NCI-H226 (cell line): Measurements from ENCODE around the gene PML.

Experiments used
- DNase-seq: peaks from one replicate; pipeline ENCODE4 v3.0.0-alpha.2; 2015

The PML gene, protein sequence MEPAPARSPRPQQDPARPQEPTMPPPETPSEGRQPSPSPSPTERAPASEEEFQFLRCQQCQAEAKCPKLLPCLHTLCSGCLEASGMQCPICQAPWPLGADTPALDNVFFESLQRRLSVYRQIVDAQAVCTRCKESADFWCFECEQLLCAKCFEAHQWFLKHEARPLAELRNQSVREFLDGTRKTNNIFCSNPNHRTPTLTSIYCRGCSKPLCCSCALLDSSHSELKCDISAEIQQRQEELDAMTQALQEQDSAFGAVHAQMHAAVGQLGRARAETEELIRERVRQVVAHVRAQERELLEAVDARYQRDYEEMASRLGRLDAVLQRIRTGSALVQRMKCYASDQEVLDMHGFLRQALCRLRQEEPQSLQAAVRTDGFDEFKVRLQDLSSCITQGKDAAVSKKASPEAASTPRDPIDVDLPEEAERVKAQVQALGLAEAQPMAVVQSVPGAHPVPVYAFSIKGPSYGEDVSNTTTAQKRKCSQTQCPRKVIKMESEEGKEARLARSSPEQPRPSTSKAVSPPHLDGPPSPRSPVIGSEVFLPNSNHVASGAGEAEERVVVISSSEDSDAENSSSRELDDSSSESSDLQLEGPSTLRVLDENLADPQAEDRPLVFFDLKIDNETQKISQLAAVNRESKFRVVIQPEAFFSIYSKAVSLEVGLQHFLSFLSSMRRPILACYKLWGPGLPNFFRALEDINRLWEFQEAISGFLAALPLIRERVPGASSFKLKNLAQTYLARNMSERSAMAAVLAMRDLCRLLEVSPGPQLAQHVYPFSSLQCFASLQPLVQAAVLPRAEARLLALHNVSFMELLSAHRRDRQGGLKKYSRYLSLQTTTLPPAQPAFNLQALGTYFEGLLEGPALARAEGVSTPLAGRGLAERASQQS

DNA sequence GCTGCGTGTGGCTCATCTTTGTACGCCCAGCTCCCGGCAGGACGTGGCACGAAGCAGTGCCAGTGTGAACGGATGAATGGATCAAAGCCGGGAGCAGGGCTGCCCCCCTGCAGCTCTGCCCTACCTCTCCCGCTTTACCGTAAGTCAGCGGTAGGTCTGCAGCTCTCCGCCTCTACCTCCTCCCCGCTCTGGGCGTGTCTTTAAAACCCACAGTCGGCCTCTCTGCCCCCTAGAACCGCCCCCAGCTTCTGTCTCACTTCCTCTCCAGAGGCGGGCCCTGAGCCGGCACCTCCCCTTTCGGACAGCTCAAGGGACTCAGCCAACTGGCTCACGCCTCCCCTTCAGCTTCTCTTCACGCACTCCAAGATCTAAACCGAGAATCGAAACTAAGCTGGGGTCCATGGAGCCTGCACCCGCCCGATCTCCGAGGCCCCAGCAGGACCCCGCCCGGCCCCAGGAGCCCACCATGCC, at the start of gene PML:
TSS of gene PML (plus strand) at position 304 of the 471 bp plus-strand sequence. CDS start at position 401, 97 bp downstream.
- DNase-seq: peak; percentile 99

DNA sequence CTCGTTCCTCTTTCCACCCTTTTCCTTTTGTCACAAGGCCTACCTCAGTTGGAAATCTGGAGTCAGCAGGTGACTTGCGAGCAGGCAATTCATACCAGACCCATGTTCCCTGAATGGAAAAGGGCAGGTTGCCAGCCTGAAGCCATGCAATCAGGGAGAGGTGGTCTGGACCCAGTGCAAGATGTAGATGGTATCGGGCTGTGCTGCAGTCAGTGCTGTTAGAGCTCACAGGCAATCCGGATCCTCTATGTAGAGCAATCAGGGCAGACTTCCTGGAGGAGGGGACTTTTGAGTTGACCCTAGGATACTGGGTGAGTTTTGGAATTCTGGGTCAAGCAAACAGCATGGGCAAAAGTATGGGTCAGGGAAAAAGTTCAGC, 49.4 kb upstream of the PML start:
- no peak for DNase-seq

DNA sequence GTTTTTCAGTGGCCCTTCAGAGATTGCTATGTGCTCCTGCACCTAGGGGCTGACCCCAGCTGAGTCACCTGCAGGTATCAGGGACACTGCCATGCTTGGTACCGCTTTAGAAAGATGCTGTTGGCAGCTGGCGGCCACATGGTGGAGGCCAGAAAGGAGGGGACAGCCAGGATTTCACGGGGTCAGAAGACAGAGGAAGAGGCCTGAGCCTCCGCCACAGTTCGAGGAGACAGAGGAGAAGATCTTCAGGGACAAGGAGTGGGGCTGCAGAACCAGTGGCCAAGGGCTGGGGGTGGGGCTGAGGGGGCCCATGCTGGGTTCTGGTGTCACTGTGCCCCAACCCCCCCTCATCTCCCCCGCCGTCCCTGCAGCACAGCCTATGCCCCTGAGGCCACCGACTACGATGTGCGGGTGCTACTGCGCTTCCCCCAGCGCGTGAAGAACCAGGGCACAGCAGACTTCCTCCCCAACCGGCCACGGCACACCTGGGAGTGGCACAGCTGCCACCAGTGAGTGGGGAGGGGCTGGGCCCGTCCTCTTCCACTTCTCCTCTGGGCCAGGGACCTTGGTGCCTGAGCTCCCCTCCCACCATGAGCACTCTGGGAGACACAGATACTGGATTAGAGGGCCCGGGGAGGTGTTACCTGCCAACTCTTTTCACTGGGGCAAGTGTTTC, 48.3 kb upstream of the PML start:
- no peak for DNase-seq

DNA sequence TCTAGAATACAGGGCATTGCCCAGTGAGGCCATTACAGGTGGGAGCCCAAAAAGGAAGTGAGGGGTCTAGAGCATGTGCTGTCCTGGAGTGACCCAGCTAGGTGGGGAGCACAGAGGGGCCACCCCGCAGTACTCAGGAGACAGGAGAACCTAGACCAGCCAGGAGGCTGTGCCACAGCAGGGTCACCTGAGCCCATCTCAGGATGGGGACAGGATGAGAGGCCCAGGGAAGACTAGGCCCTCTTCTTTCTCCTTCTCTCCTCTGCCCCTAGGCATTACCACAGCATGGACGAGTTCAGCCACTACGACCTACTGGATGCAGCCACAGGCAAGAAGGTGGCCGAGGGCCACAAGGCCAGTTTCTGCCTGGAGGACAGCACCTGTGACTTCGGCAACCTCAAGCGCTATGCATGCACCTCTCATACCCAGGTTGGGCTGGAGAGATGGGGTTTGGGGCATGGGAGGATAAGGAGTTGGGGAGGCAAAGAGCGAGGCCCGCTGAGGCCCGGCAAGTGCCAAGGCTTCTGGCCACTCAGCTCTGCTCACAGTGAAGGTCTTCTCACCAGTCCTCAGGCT, 47.6 kb upstream of the PML start:
- DNase-seq: no peak

DNA sequence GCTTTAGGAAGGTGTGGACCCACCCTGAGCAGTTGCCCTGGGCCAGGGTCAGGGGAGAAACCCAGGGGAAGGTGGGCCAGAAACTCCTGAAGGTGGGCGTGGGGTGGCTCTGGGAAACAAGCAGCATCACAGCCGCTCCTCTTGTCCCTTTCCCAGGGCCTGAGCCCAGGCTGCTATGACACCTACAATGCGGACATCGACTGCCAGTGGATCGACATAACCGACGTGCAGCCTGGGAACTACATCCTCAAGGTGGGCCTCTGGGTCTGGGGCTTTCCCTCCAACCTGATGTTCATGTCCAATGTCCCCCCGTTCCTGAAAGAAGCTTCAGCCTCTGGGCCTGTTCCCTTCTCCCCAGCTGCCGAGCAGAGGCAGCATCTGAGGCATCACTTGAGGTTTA, 46.9 kb upstream of the PML start:
- no peak for DNase-seq

DNA sequence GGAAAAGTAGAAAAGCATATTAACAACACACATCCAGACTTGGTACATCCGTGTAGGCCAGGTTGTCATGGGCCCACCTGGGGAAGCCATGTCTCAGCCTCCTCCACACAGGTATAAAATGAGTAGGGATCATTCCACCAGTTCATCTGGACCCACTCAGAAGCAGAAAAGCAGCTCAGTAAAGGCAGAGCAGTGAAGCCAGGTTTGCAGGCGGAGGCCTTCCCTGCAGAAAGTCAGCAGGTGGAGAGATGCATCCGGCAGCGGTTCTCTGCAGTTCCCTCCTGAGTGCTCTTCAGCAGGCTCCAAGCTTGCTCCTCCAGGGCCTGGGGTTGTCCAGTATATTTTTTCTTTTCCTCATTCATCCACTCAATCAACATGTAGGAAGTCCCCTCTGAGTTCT, 46.1 kb upstream of the PML start:
- no peak for DNase-seq

DNA sequence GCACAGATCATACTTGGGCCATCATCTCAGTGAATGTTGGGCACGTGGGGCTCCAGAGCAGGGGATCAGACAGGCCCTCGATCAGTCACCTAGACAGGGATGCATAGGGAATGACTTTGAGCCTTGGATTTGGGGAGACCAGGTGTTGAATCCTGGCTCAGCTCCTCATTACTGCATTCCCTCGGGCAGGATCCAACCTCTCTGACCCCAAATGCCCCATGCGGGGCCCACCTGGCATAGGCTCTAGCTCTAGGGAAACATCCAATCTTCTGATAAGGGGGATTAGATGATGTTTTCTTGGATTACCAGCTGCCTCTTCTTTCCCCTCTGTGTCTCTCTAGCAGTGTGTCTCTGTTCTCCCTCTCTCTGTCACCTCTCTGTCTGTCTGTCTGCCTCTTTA, 45.5 kb upstream of the PML start:
- DNase-seq: no peak

DNA sequence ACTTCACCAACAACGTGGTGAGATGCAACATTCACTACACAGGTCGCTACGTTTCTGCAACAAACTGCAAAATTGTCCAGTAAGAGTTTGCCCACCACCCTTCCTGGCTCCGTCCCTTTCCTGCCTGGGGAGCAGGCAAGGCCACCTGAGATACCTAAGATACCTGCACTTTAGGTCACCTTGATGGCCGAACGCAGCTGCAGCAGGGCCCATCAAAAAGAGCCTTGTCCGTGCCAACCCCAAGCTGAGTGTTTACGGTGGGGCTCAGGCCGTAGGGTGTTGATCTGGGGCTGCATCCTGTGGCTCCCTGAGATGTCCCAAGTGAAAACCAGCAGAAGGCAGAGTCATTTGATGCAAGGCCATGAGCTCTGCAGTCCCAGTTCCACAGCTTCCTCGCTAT, 45.0 kb upstream of the PML start:
- no peak for DNase-seq

DNA sequence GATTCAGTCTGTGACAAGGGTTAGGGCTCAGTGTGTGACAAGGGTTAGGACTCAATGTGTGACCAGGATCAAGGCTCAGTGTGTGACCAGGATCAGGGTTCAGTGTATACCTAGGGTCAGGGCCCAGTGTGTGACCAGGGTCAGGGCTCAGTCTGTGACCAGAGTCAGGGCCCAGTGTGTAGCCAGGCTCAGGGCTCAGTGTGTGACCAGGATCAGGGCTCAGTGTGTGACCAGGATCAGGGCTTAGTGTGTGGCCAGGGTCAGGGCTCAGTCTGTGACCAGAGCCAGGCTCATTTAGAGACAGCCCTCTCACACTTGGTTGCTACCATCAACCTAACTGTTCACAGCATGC, 44.1 kb upstream of the PML start:
- DNase-seq: no peak

DNA sequence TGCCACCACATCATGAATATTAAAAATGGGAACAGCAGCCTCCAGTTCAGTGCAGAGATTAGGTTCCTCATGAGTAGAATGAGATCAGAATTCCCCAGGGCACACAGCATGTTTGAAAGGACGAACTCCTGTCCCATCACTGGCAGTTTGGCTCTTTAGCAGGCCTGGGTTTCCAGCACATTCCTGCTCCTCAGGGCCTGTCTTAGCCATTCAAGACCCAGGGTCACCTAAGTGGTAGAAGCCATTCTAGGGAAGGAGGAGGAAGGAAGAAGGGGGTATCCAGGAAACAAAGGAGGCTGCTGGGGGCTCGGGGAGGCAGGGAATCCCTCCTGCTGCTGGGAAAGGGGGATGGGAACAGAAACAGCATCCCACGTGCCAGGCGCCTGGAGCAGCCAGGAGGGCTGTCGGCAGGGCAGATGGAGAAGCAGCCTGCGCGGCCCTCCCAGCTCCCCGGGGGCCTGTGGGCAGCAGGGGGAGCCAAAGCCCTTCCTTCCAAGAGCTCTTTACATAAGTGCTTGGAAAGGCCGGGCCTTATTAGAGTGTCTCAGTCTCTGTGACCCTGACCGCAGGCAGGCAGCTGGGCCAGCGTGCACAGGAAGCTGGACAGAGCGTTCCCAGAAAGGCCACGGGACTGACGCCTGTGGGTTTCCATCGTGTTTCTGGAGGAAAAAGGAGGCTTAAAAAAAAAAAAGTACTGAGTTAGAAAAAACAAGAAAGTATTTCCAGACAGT, 43.5 kb upstream of the PML start:
- peak; percentile 93 for DNase-seq

DNA sequence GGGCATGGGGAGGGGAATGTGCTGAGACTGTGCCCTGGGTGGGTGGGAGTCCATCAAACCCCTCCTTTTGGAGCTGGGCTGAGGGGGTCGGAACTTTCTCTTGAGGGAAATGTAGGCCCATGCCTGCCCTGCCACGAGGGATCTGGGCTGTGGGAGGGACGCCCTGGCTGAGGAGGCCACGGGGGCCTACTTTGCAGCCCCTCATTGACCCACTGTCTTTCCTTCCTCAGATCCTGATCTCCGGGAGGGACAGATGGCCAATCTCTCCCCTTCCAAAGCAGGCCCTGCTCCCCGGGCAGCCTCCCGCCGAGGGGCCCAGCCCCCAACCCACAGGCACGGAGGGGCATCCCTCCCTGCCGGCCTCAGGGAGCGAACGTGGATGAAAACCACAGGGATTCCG, 42.9 kb upstream of the PML start:
- DNase-seq: no peak

DNA sequence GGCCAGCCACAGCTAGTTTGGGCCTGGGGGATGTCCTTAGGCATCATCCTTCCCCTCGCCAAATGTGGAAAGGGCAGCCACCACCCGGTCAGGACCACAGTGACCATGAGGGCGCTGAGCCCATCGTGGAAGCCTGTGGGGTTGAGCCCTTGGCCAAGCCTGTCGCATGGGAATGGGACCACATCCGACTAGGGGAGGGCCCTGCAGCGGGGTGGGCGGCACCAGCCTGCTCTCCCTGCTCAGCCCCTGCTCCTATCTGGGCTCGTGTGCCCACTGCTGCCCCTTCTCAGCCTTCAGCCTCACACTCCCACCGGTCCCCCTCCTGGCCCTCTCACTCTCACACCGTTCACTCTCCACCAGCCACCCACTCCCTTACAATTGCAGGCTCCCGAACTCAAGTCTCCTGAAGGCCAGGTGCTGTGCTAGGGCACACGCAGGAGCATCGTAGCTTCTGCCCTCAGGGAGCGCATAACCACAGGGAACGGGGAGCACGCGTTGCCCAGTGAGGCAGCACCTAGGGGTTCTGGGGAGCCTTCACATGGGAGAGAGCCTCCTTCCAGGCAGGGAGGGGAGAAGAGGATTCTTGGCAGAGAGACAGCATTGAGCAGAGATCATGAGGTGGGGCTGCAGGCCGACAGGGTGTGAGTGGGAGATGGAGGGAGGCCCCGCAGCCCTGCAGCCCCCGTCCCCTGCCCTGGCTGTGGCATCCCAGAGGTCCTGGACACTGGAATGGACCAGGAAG, 42.2 kb upstream of the PML start:
- DNase-seq: no peak

DNA sequence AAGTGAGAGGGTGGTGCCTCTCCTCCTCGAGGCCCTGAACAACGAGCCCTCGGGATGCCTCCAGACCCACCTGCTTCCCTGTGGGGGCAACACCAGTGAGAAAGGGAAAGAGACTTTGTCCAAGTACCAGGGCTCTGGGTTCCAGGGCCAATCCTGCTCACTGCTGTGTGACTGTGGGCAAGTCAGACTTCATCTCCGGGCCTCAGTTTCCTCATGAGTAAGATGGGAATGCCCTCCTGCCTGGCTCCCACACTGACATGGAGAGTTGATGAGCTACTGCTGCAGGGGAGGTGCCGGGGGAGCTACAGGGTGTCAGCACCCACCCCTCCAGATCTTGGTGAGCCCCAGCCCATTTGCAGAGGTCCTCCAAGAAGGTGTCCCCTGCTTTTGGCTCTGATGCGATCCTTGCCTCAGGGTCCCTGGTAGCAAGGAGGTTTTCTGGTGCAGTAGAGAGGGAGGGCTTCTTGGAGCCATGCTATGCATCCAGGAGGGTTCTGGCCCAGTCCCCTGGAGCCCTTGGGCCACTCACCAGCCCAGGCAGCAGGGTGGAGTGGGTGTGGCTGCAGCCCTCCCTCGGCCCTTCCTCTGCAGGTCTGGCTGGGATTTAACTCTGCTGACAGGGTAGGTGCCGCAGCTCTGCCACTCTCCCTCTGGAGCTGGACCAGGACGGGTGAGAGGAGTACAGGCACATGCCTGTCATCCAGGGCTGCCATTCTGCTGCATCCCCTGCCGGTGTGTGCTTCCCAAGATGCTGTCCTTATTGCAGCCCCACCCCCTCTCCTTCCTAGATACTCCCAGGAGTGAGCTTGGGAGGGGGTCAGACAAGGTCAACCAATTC, 41.4 kb upstream of the PML start:
- DNase-seq: no peak

DNA sequence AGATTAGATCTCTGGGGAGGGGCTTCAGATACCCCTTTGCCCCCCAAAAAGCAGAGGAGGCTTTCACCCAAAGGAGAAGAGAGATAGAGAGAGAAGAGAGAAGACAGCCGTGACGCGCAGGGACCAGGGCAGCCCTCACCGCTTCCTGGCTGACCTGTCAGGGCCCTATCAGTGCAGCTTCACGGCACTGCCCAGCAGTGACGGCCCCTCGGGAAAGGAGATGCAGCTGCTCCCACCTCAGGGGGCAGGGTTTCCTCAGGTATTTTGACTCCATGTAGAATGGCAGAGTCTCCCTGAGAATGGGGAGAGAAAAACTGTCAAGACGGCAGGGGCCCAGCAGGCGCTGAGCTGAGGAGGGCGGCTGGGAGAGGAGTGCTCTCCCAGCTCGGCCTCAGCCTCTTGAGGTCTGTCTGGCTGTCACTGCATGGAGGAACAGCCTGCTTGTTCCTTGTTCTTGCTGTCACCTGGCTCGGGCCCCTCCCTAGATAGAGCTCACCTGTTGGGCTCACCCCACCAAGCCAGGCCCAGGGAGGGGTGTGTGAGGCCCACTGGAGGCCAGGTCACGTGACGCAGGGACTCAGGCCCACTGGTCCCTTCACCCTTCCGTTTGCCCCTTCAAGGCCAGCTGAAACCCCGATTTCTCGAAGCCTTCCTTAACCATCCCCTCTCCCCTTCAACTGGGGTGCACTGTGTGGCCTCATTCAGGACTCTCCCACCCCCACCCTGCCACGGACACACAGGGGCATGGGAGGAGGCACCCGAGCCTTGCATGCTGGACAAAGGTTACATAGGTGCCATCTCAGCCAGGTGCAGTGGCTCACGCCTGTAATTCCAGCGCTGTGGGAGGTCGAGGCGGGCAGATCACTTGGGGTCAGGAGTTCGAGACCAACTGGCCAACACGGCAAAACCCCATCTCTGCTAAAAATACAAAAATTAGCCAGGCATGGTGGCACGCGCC, 40.0 kb upstream of the PML start:
- DNase-seq: no peak

DNA sequence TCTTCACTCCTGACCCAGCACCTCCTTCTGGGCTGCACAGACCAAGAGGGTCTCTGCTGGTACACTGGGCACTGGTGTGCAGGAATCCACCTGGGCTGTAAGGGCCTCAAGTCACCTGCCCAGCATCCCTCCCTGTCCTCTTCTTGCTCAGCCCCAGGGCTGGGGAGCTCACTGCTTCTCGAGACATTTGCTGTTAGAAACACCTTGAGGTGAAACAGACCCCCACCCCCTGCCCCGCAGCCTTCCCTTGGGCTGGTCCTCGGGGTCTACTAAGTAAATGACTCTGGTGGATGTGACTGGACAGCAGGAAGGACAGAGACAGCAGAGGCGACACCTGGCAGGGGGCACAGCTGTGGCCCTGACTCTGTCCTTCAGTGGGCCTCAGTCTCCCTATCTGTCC, 39.2 kb upstream of the PML start:
- DNase-seq: no peak

DNA sequence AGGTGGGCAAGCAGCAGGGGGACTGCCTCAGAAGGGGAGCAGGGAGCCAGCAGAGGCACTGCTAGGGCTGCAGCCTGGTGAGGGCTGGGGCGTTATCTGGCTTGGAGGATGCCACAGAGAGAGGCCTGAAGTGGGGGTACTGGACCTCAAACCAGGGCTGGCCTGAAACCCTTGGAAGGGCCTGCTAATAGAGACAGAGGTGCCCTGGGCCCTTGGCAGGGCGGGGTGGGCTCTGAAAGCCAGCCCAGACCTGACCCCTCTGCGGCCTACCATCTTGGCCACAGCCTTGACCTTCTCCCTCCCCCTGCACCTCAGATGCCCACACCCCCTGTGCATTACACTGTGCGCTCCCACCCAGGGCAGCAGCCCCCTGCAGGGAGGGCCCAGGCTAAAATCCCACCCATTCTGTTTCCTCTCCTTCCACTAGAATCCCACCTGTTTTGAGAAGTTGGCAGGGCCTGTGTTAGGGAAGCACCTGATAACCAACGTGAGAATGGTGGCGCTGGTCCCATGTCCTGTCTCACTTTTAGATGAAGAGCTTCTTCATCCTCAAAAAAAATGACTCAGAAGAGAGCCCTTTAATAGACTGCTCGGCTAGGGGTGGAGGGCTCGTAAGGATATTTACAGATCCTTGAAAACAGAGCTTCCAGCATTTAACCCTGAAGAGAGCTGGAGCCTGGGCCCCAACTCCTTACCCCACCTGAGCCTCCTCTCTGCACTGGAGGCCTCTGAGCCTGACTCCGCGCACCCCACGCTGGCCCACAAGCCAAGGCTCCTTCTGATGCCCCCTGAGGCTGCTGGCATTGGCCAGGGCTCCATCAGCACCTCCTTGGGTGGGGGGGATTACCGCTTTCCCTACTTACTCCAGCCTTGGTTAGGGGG, 38.4 kb upstream of the PML start:
- no peak for DNase-seq

DNA sequence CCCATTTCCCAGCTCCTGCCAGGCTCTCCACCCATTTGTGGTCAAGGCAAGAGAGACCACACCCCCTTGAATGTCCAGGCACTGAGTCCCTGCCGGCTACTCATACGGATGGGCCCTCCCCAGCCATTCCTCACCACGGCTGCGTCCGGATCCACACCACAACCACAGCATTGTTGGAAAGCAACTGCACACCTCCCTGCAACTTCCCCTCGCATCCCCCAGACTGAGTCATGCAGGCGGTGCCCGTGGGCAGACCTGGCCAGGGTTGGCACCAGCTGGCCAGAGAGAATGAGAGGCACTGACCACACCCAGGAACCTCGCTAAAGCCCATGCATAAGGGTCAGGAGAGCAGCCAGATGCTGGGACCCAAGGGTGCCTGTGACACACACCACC, 37.8 kb upstream of the PML start:
- DNase-seq: peak; percentile 100

DNA sequence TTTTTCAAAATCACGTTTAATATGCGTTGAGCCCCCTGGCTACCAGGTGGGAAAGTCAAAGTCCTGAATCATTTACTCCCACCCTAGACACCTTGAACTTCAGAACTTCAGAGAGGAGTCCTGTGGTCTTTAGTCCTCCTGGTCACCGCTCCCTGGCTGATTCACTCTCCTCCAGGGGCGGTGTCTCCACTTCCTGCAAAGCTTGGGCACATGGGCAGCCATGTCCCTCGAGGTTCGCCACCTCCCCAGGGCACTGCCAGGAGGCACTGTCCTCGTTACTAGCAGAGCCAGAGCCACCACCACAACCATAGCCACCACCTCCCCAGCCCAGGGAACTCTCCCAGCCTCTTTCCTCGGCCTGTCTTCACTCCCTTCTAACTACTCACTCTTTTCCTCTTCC, 37.2 kb upstream of the PML start:
- DNase-seq: peak; percentile 37

DNA sequence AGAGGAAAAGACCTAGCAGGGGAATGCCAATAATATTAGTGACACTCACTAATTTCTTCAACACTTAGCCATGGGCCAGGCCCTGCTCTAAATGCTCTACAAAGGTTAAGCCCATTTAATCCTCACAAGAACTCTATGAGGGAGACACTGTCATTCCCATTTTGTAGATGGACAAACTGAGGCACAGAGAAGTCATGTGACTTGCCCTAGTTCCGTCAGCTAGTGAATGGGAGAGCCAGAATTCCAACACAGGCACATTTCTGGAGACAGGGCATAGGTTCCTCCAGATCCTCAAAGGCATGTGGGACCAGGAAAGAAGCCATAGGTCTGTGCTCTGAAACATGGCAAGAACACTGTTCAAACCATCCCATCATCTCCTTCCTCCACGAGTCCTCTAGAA, 36.7 kb upstream of the PML start:
- DNase-seq: no peak
